ENCODE data around the gene GAS6.

GRCh38 chr13:113774177-113775107, 89.4 kb downstream of the GAS6 start:
- TF ChIP-seq, protein P1, sequence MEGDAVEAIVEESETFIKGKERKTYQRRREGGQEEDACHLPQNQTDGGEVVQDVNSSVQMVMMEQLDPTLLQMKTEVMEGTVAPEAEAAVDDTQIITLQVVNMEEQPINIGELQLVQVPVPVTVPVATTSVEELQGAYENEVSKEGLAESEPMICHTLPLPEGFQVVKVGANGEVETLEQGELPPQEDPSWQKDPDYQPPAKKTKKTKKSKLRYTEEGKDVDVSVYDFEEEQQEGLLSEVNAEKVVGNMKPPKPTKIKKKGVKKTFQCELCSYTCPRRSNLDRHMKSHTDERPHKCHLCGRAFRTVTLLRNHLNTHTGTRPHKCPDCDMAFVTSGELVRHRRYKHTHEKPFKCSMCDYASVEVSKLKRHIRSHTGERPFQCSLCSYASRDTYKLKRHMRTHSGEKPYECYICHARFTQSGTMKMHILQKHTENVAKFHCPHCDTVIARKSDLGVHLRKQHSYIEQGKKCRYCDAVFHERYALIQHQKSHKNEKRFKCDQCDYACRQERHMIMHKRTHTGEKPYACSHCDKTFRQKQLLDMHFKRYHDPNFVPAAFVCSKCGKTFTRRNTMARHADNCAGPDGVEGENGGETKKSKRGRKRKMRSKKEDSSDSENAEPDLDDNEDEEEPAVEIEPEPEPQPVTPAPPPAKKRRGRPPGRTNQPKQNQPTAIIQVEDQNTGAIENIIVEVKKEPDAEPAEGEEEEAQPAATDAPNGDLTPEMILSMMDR (tag by site-specific recombination; IDR thresholded peaks at IDR 0.05), result no peak
- no peak for TF ChIP-seq EGR2 (tag by site-specific recombination; IDR thresholded peaks at IDR 0.05; ENCODE audit: low read depth)
- TF ChIP-seq ZNF416 (tag by site-specific recombination; IDR thresholded peaks at IDR 0.05), result no peak
- TF ChIP-seq PATZ1 (tag by site-specific recombination; IDR thresholded peaks at IDR 0.05), result no peak
- TF ChIP-seq YY1 (tag by site-specific recombination; IDR thresholded peaks at IDR 0.05), result no peak
- peak; percentile 19 for TF ChIP-seq ZBTB26 (tag by site-specific recombination; optimal IDR thresholded peaks at IDR 0.05)
- no peak for TF ChIP-seq YY2 (tag by site-specific recombination; IDR thresholded peaks at IDR 0.05)
- no peak for TF ChIP-seq PRDM1 (tag by site-specific recombination; IDR thresholded peaks at IDR 0.05)
- TF ChIP-seq ATF2 (tag by site-specific recombination; IDR thresholded peaks at IDR 0.05; ENCODE audit: low read depth), result no peak
- no peak for TF ChIP-seq ZNF514 (tag by site-specific recombination; IDR thresholded peaks at IDR 0.05)

Measured in HEK293 (cell line).